Stimulated activated CD8-positive, alpha-beta memory T cell treated with anti-CD3 and anti-CD28 coated beads, Interleukin-15, amount 100 ng/mL, for 1 hour (primary cell): Measurements from ENCODE around the gene PDZD7.

ENCODE experiments used
- DNase-seq: peaks from one replicate; pipeline ENCODE4 v3.0.0-alpha.2; 2020; ENCODE audit warnings: low read depth

The PDZD7 gene

GRCh38 chr10:100966887-100967286 is 64.0 kb downstream of the PDZD7 start:
- DNase-seq = no peak

GRCh38 chr10:100965820-100966219 is 65.1 kb downstream of the PDZD7 start:
- DNase-seq = no peak

GRCh38 chr10:100963826-100964225 is 67.1 kb downstream of the PDZD7 start:
- no peak for DNase-seq

DNA sequence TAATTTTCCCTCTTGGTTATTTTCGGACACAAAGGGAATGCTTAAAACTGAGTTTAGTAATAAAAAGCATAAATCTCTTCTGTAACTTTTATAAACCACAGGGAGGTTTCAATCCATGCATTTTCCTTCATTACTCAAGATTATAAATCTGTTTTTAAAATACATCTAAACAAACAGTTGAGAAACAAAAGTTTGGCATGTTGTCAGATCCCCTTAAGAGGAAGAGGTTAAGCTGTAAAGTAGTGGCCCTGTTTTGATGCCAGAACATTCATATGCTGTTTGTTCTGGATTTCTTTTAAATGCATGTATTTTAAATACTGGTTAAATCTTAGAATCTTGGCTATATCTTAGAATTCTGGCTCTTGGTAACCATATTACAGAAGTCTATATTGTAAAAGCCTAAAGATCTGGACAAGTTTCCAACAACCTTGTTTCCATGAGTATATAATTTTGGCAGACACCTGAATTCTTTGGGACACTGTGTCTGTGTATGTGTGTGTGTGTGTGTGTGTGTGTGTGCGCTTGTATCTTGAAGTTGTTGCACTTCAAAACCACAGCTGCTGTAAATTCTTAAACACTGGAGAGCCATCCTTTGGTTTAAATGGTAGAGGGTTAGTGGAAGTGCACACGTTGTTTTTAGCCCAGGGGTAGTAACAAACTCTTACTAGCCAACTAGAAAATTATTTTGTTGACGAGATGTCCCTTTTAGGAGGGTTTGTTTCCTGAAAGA is 68.4 kb downstream of the PDZD7 start:
- no peak for DNase-seq

- DNase-seq = no peak
These were observed 70.7 kb downstream of the PDZD7 start for GRCh38 chr10:100960251-100960650.
